HG02610 (cell line): ENCODE data around the gene TIMP2.
"Not testable (repeated sequence)": the region's sequence is repeated elsewhere in the genome, so short reads cannot be mapped to it uniquely, and the experiment has no call there.

ENCODE experiments used
- ATAC-seq: cut with Tn5 transposase; IDR thresholded peaks from one replicate; pipeline ENCODE4 v1.9.1; 2021; ENCODE audit warnings: mild to moderate bottlenecking, moderate library complexity; ENCODE audit not compliant: unreplicated experiment

Gene TIMP2

GRCh38 chr17:78891406-78892061 is 33.7 kb downstream of the TIMP2 start:
- ATAC-seq = no peak

GRCh38 chr17:78890498-78890897 is 34.7 kb downstream of the TIMP2 start:
- no peak for ATAC-seq

- ATAC-seq = not testable (repeated sequence)
These were observed 35.1 kb downstream of the TIMP2 start for GRCh38 chr17:78890096-78890495.

GRCh38 chr17:78889531-78889930 is 35.7 kb downstream of the TIMP2 start:
- peak; percentile 60 for ATAC-seq

GRCh38 chr17:78888941-78889518 is 36.2 kb downstream of the TIMP2 start:
- ATAC-seq = no peak

- ATAC-seq = no peak
These were observed 38.2 kb downstream of the TIMP2 start for GRCh38 chr17:78886954-78887353.

GRCh38 chr17:78885956-78886355 is 39.2 kb downstream of the TIMP2 start:
- no peak for ATAC-seq

GRCh38 chr17:78884876-78885667 is 40.1 kb downstream of the TIMP2 start:
- no peak for ATAC-seq

GRCh38 chr17:78884148-78884825 is 40.9 kb downstream of the TIMP2 start:
- no peak for ATAC-seq

GRCh38 chr17:78883533-78884131 is 41.6 kb downstream of the TIMP2 start:
- ATAC-seq = no peak

GRCh38 chr17:78883089-78883532 is 42.1 kb downstream of the TIMP2 start:
- no peak for ATAC-seq

GRCh38 chr17:78882540-78883088 is 42.6 kb downstream of the TIMP2 start:
- ATAC-seq = no peak

GRCh38 chr17:78879635-78880186 is 45.5 kb downstream of the TIMP2 start:
- ATAC-seq = no peak

- no peak for ATAC-seq
These were observed 46.2 kb downstream of the TIMP2 start for GRCh38 chr17:78878871-78879527.

- no peak for ATAC-seq
These were observed 46.9 kb downstream of the TIMP2 start for GRCh38 chr17:78878261-78878660.

GRCh38 chr17:78876954-78877517 is 48.2 kb downstream of the TIMP2 start:
- ATAC-seq = not testable (repeated sequence)

GRCh38 chr17:78876094-78876597 is 49.0 kb downstream of the TIMP2 start:
- ATAC-seq = no peak

GRCh38 chr17:78875363-78876093 is 49.7 kb downstream of the TIMP2 start:
- no peak for ATAC-seq
